ENCODE data around the gene CACNA1B. TPM values are rescaled to one million over a fixed set of nuclear protein-coding genes. Genes with fewer than 3 reads are reported as not detected.

The CACNA1B gene
- total RNA-seq, 1 experiment from 2014 or later, result not detected

- Histone ChIP-seq H3K9me3 (no peaks in the 10 kb centered on the region), H3K27me3 (no peaks in the 10 kb centered on the region), H3K4me3 (no peak overlapping the region), H3K36me3 (no peaks in the 10 kb centered on the region)
- no peak for DNase-seq
Observed at GRCh38 chr9:137977571-137978261, 100.1 kb downstream of the CACNA1B start.

GRCh38 chr9:137978262-137978714 lies 100.7 kb downstream of the CACNA1B start:
- H3K9me3 ChIP-seq, result no peaks in the 10 kb centered on the region
- no peak for DNase-seq
- H3K27me3 ChIP-seq, result no peaks in the 10 kb centered on the region
- no peaks in the 10 kb centered on the region for H3K36me3 ChIP-seq
- H3K4me3 ChIP-seq, result no peak overlapping the region

- no peaks in the 10 kb centered on the region for H3K9me3 ChIP-seq
- no peaks in the 10 kb centered on the region for H3K36me3 ChIP-seq
- no peak overlapping the region for H3K4me3 ChIP-seq
- DNase-seq, result no peak
- H3K27me3 ChIP-seq, result no peaks in the 10 kb centered on the region
Observed at GRCh38 chr9:137982200-137982599, 104.6 kb downstream of the CACNA1B start.

DNA sequence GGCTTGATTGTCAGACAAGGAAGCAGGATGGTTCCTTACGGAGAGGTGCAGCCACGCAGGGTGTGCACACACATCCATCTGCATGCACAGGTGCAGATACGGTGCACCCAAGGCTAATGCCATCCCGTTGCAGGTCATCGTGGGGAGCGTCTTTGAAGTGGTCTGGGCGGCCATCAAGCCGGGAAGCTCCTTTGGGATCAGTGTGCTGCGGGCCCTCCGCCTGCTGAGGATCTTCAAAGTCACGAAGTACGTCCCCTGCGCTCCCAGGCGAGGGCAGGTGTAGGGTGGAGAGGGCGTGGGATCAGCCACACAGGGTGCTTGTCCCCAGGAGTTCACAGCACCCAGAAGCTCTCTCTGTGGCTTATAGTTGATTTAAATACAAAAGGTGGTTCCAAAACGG lies 106.4 kb downstream of the CACNA1B start:
- H3K27me3 ChIP-seq, result no peaks in the 10 kb centered on the region
- no peaks in the 10 kb centered on the region for H3K36me3 ChIP-seq
- no peak for DNase-seq
- H3K9me3 ChIP-seq, result no peaks in the 10 kb centered on the region
- H3K4me3 ChIP-seq, result no peak overlapping the region

DNA sequence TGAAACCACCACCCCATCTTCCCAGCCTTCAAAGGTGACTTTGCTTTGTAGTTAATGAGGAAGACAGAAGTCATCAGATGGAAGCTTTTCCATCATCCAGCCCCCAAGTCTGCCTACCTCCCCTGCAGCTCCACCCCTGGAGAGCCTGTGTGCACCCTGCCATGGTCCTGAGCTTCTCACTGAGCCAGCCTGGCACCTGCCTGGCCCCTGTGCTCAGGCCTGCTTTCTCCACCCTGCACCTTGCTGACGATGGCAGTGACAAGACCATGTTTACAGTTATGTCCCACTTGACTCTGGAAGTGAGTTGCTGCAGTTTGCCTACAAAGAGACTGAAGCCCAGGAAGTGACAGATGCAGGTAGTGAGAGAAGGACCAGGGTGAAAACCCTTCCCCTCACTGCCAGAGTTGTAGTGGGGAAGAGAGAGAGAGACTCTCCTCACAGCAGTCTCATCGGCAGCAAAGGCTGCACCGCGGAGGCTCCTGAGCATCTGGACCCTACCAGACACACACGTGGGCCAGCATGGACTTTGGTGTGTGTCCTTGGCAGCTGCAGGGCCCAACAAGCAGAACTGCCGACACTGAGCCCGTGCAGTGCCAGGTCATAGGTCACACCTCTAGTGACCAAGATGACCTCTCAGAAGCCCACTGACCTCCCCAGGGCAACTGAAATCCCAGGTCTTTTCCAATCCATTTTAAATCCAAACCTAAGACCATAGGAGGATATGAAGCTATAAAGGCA lies 107.1 kb downstream of the CACNA1B start:
- no peaks in the 10 kb centered on the region for H3K36me3 ChIP-seq
- no peaks in the 10 kb centered on the region for H3K27me3 ChIP-seq
- no peaks in the 10 kb centered on the region for H3K9me3 ChIP-seq
- H3K4me3 ChIP-seq, result no peak overlapping the region
- DNase-seq, result no peak

GRCh38 chr9:137985637-137986071 lies 108.1 kb downstream of the CACNA1B start:
- Histone ChIP-seq H3K9me3 (no peaks in the 10 kb centered on the region), H3K27me3 (no peaks in the 10 kb centered on the region), H3K4me3 (no peak overlapping the region), H3K36me3 (no peaks in the 10 kb centered on the region)
- DNase-seq, result no peak

DNA sequence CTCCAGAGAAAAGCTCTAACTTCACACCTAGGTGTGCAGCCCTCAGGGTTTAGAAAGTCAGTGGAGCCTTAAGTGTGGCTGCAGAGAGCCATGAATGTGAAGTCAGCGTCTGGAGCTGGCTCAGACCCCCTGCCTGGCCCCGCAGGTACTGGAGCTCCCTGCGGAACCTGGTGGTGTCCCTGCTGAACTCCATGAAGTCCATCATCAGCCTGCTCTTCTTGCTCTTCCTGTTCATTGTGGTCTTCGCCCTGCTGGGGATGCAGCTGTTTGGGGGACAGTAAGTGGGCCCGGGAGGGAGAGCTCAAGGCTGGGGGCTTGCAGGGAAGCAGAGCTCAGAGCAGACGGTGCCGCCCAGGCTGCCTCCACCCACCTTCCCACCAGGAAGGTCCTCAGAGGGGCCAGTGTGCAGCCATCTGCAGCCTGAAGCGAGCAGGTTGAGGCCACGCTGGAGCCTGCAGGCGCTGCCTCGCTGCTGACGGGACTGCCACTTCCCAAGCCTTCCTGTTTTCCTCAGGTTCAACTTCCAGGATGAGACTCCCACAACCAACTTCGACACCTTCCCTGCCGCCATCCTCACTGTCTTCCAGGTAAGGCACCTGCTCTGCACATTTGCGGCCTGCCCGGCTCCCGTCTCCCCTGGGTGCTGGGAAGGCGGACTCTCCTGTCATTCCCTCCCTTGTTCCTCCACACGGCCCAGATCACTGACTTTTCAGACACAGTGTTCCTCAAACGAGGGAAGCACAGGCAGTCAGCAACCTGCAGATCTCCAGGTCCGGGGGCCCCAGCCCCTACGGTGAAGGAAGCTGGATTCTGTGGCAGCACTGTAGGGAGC lies 108.9 kb downstream of the CACNA1B start:
- H3K9me3 ChIP-seq, result no peaks in the 10 kb centered on the region
- H3K36me3 ChIP-seq, result no peaks in the 10 kb centered on the region
- H3K27me3 ChIP-seq, result peaks cover 5% of the 10 kb centered on the region; the same call in 1 of the 2 replicates
- no peak for DNase-seq
- no peak overlapping the region for H3K4me3 ChIP-seq

DNA sequence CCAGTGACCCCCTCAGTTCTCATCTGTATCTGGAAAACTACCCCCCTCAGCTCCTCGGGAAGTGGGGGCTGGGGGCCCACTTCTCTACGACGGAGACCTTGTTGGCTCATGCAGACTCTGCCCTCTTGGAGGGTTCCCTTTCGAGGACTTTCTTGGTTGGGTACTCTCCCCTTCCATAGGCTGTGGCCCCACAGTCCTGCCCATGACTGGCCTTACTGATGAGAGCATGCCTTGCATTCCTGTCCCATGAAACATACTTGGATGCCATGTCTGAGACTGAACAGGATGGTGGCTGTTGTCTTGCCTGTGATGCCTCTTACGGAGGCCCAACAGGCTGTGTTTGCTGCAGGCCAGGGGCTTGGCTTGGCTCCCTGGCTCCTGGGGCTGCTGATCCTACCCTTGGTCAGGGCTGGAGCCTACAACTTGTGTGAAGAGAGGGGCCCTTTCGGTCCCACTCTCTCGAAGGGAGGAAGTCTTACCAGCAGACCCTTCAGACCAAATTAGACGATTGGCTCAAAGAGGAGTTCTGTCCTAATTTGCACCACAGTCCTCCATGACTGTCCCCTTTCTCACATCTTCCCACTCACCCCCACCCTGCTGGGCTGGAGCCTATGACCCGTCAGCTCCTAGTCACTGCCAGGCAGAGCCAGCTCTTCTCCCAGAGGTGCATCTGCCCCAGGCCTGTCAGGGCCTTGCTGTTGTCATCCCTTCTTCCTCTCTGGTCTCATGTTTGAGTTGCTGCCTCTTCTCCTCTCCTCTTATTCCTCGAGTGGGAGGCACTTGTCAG lies 109.9 kb downstream of the CACNA1B start:
- peak; percentile 31 for DNase-seq
- Histone ChIP-seq H3K9me3 (no peaks in the 10 kb centered on the region), H3K4me3 (no peak overlapping the region), H3K27me3 (peaks cover 10% of the 10 kb centered on the region; the same call in 1 of the 2 replicates), H3K36me3 (no peaks in the 10 kb centered on the region)

GRCh38 chr9:137988051-137988450 lies 110.5 kb downstream of the CACNA1B start:
- Histone ChIP-seq H3K27me3 (peaks cover 12% of the 10 kb centered on the region; the same call in 1 of the 2 replicates), H3K9me3 (no peaks in the 10 kb centered on the region), H3K36me3 (no peaks in the 10 kb centered on the region), H3K4me3 (no peak overlapping the region)
- no peak for DNase-seq

- DNase-seq, result no peak
- peaks cover 16% of the 10 kb centered on the region for H3K27me3 ChIP-seq
- no peaks in the 10 kb centered on the region for H3K36me3 ChIP-seq
- H3K4me3 ChIP-seq, result no peak overlapping the region
- no peaks in the 10 kb centered on the region for H3K9me3 ChIP-seq
Observed at GRCh38 chr9:137988701-137989100, 111.1 kb downstream of the CACNA1B start.

- Histone ChIP-seq H3K36me3 (no peaks in the 10 kb centered on the region), H3K27me3 (peaks cover 19% of the 10 kb centered on the region), H3K4me3 (no peak overlapping the region), H3K9me3 (no peaks in the 10 kb centered on the region)
- DNase-seq, result no peak
Observed at GRCh38 chr9:137989156-137989555, 111.6 kb downstream of the CACNA1B start.

GRCh38 chr9:137989999-137990715 lies 112.6 kb downstream of the CACNA1B start:
- Histone ChIP-seq H3K27me3 (peaks cover 21% of the 10 kb centered on the region), H3K36me3 (no peaks in the 10 kb centered on the region), H3K9me3 (no peaks in the 10 kb centered on the region), H3K4me3 (no peak overlapping the region)
- peak; percentile 69 for DNase-seq

DNA sequence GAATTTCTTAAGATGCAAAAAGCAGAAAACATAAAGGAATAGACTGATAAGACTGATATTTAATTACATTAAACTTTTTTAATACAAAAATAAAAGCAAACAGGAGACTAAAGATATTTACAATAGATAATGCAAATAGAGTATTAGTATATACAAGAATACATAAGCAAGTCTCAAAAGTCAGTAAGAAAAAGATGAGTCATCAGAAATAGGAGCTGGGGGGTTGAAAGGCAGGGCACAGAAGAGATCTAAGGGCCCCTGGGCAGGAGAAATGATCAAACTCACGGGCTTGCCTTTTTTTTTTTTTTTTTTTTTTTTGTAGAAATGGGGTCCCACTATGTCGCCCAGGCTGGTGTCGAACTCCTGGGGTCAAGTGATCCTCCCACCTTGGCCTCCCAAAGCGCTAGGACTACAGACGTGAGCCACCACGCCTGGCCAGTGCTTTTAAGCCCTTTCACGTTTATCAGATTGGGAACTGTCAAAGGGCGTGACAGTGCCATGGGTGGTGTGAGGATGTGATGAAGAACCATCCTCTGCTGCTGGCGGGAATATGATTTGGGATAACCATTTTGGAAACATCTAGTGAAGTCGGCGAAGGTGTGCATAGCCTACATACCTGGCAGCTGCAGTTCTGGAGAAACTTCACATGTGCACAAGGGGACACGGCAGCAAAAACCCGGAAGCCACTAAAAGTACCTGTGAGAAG lies 126.1 kb downstream of the CACNA1B start:
- Histone ChIP-seq H3K4me3 (no peak overlapping the region), H3K27me3 (no peaks in the 10 kb centered on the region), H3K36me3 (no peaks in the 10 kb centered on the region), H3K9me3 (no peaks in the 10 kb centered on the region)
- DNase-seq, result no peak

DNA sequence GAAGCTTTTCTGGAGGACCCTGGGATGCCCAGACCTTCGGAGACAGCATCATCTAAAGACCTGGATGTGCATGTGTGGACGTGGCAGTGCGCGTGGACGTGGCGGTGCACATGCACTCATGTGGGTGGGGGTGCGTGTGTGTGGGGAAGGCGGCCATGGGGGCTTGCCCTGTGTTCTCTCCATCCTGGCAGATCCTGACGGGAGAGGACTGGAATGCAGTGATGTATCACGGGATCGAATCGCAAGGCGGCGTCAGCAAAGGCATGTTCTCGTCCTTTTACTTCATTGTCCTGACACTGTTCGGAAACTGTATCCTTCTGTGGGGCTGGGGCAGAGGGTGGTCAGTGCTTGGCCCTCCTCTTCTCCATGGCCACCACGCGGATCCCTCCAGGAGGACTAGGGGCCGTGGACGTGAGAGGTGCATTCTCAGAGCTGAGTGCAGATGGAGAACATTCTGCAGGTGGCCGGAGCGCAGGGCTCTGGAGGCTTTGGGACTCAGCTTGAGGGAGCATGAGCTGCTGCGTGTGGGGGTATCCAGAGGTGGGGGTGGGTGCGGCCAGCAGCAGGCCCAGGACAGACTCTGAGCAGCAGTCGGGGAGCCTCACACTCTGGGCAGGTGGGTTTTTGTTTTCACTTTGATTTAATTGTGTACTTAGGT lies 129.1 kb downstream of the CACNA1B start:
- no peaks in the 10 kb centered on the region for H3K9me3 ChIP-seq
- no peaks in the 10 kb centered on the region for H3K36me3 ChIP-seq
- H3K4me3 ChIP-seq, result no peak overlapping the region
- no peaks in the 10 kb centered on the region for H3K27me3 ChIP-seq
- DNase-seq, result no peak

GRCh38 chr9:138007566-138007917 lies 130.0 kb downstream of the CACNA1B start:
- Histone ChIP-seq H3K9me3 (no peaks in the 10 kb centered on the region), H3K4me3 (no peak overlapping the region), H3K36me3 (no peaks in the 10 kb centered on the region), H3K27me3 (no peaks in the 10 kb centered on the region)
- no peak for DNase-seq
